ENCODE results near the gene DENND4A.

- no peak for TF ChIP-seq EZH2 (IDR thresholded peaks at IDR 0.05; ENCODE audit: borderline replicate concordance, low read depth, low read length, poor library complexity, severe bottlenecking)
- no peak for TF ChIP-seq CTCF (conservative IDR thresholded peaks at IDR 0.05; ENCODE audit: low read depth, low read length)
Observed at GRCh38 chr15:65789105-65789504, 3.0 kb downstream of the DENND4A start.

All from A673 (cell line).